GM12878 (cell line): ENCODE data around the gene GNG12.

Experiments
- CTCF ChIP-seq, 3 experiments: IDR thresholded peaks in 2 of 3; conservative IDR thresholded peaks in 1 of 3; 2 replicates each; pipeline ENCODE4 v1.5.1; 2011; ENCODE audit warnings: low read depth in 3 of 3, low read length in 3 of 3, mild to moderate bottlenecking in 3 of 3, control low read depth in 2 of 3, moderate library complexity in 2 of 3, inconsistent platforms in 1 of 3, mixed read lengths in 1 of 3; ENCODE audit not compliant: control insufficient read depth in 2 of 3, insufficient read depth in 1 of 3; ENCODE audit errors: extremely low read depth in 1 of 3
- E4F1 ChIP-seq: fragments of 450-650 bp; IDR thresholded peaks from 2 replicates; pipeline ENCODE4 v1.6.1; 2018; ENCODE audit warnings: borderline replicate concordance, mild to moderate bottlenecking; ENCODE audit not compliant: partially characterized antibody
- EZH2 ChIP-seq: IDR thresholded peaks from 2 replicates; pipeline ENCODE4 v1.6.1; 2012; ENCODE audit warnings: low read depth, mild to moderate bottlenecking, control low read depth, inconsistent platforms, low read length, borderline replicate concordance; ENCODE audit not compliant: control insufficient read depth
- FOS ChIP-seq: IDR thresholded peaks from 3 replicates; pipeline ENCODE4 v1.6.1; 2011; ENCODE audit warnings: borderline replicate concordance; ENCODE audit not compliant: insufficient read length; ENCODE audit errors: extremely low read depth
- JUNB ChIP-seq: IDR thresholded peaks from 2 replicates; pipeline ENCODE4 v1.6.1; 2016; ENCODE audit warnings: antibody characterized with exemption, mild to moderate bottlenecking
- JUND ChIP-seq: IDR thresholded peaks from 2 replicates; pipeline ENCODE4 v1.6.1; 2012; ENCODE audit warnings: low read depth, mild to moderate bottlenecking, low read length, improper control_type of control experiment, moderate library complexity
- MAX ChIP-seq: IDR thresholded peaks from 2 replicates; pipeline ENCODE4 v1.6.1; 2012; ENCODE audit warnings: low read depth, low read length, improper control_type of control experiment
- NFIC ChIP-seq: IDR thresholded peaks from 2 replicates; pipeline ENCODE4 v1.6.1; 2012; ENCODE audit warnings: low read depth, mild to moderate bottlenecking, inconsistent platforms, low read length, moderate library complexity
- POLR2A ChIP-seq: IDR thresholded peaks from 2 replicates; pipeline ENCODE4 v1.6.1; 2011; ENCODE audit warnings: low read depth, mild to moderate bottlenecking, low read length
- POLR2AphosphoS5 ChIP-seq: IDR thresholded peaks from 2 replicates; pipeline ENCODE4 v1.6.1; 2011; ENCODE audit warnings: mild to moderate bottlenecking, low read length, inconsistent platforms
- PRDM15 ChIP-seq: fragments of 450-650 bp; formaldehyde crosslinking; IDR thresholded peaks from 2 replicates; pipeline ENCODE4 v1.4.0; 2020; ENCODE audit warnings: mild to moderate bottlenecking, moderate library complexity
- TAF1 ChIP-seq: IDR thresholded peaks from 2 replicates; pipeline ENCODE4 v1.6.1; 2011; ENCODE audit warnings: mild to moderate bottlenecking, low read depth, low read length, borderline replicate concordance
- ZBTB33 ChIP-seq: fragments of 450-650 bp; IDR thresholded peaks from 2 replicates; pipeline ENCODE4 v1.6.1; 2017; ENCODE audit warnings: mild to moderate bottlenecking

- no peak for TF ChIP-seq MAX
- TF ChIP-seq TAF1: no peak
- no peak for TF ChIP-seq EZH2
- TF ChIP-seq CTCF (IDR thresholded peaks at IDR 0.05 in 2 of 3, conservative IDR thresholded peaks at IDR 0.05 in 1 of 3; ENCODE audit: control insufficient read depth in 2 of 3, extremely low read depth in 1 of 3, insufficient read depth in 1 of 3, low read depth in 3 of 3, low read length in 3 of 3): no peak
- no peak for TF ChIP-seq POLR2A
- TF ChIP-seq POLR2AphosphoS5: no peak
- no peak for TF ChIP-seq NFIC
- TF ChIP-seq JUNB: no peak
- TF ChIP-seq JUND: no peak
- no peak for TF ChIP-seq PRDM15 (CRISPR knock-in tag)
- TF ChIP-seq E4F1: no peak
- TF ChIP-seq ZBTB33: no peak
- TF ChIP-seq FOS: no peak
These were observed 12.0 kb downstream of the GNG12 start for GRCh38 chr1:67821263-67821662.
